ENCODE results near the gene KLF15. TPM values are rescaled to one million over a fixed set of nuclear protein-coding genes. Genes with fewer than 3 reads are reported as not detected.

KLF15 gene
- total RNA-seq: 28.6 and 40.0 TPM in 2 replicates

DNA sequence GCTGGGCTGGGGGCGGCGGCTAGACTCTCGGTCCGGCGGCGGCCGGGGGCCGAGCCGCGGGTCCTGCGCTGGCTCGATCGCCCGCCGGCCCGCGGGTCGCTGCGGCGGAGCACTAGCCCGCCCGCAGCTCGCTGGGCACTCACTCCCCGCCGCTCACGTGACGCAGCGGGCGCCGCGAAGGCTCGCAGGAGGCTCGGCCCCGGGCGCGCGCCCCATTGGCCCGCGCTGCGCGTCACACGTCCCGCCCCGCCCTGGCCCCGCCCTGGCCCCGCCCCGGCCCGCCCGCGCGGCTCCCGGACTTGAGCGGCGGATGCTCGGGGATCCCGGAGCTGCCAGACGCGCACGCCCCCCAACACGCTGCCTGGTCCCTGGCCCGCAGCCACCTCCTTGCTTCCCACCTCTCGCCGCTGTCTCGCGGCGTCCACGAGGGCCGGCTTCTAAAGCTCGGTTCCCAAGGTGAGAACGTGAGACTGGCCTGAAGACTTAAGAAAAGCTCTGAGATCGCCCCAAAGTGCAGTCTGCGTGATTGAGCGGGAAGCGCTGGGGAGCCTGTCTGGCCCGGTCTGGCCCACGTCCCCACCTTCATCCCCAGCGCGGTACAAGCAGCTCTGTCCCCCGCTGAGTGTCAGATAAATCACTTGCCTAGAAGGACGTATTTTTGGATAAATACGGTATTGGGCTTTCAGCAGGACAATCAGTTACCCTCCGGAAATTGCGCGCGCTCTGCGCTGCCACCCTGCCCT lies at the start of gene KLF15:
Gene KLF15 (minus strand): TSS at position 114 of the 743 bp plus-strand sequence. CDS start 4,486 bp downstream, outside the sequence.

DNA sequence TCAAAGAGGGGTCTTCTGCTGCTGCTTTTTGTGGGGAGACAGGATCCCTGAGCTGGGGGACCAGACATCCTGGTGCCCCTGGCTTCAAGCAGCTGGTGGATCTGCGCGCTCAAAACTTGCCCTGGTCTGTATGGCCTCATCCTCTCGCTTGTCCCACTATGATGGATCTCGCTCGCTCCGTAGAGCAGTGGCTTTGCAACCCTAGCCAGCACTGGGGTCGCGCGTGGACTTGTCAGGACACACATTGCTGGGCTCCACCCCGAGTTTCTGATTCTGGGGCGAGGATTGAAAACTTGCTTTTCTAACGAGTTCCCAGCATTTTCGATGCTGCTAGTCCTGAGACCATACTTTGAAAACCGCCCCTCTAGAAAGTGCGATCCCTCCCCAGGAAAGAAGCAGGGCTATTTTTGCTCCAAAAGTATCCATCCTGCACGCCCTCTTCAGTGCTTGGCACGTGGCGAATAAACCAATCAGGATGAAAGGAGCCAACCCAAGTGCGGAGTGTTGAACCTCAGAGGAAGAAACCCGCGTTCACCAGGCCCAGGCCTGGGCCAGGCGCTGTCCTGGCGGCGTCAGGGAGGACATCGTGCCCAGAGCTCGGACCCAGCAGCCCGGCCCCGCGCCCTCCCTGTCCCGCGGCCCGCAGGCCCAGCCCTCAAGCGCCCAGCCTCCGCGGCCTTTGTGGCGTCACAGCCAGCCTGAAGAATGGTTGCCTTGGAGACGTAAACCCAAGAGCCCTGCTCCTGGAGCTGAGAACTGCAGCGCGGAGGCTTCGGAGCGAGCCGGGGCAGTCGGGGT lies 37.2 kb upstream of the KLF15 start, which contains the start of gene CFAP100:
Gene CFAP100 (plus strand): TSS at position 731 of the 798 bp plus-strand sequence. CDS start 1,092 bp downstream, outside the sequence.

Other genes starting within 250 kb of the KLF15 start
- gene ALDH1L1, start 176.8 kb downstream of the KLF15 start, total RNA-seq: 4.9 and 12.6 TPM in 2 replicates
- not detected in 2 replicates for gene CFAP100, start 37.5 kb upstream of the KLF15 start, total RNA-seq
- gene ZXDC, start 118.5 kb upstream of the KLF15 start, total RNA-seq: 15.2 and 16.1 TPM in 2 replicates
- not detected in 2 replicates for gene UROC1, start 160.4 kb upstream of the KLF15 start, total RNA-seq
- gene CHST13, start 166.7 kb upstream of the KLF15 start, total RNA-seq: not detected in 2 replicates
- gene C3orf22, start 201.5 kb upstream of the KLF15 start, total RNA-seq: not detected in 2 replicates